Smooth muscle cell (in vitro differentiated cells): ENCODE results near the gene NCF4. TPM values are rescaled to one million over a fixed set of nuclear protein-coding genes. Genes with fewer than 3 reads are reported as not detected.

Source experiments
- DNase-seq: peaks from one replicate; lab custom pipeline; 2025; ENCODE audit not compliant: unreplicated experiment; lab: John Stamatoyannopoulos, UW
- H2AFZ ChIP-seq: fragments of 200-600 bp; sonication (generic); 2 replicates; pipeline ENCODE4 v1.6.0; 2016; ENCODE audit warnings: antibody characterized with exemption, low read depth, mild to moderate bottlenecking
- H3F3A ChIP-seq: fragments of 200-600 bp; sonication (generic); 2 replicates; pipeline ENCODE4 v1.6.0; 2017; ENCODE audit warnings: antibody characterized with exemption, low read depth
- H3K27ac ChIP-seq: fragments of 200-600 bp; sonication (generic); 2 replicates; pipeline ENCODE4 v1.5.1; 2016; ENCODE audit warnings: low read depth, mild to moderate bottlenecking
- H3K27me3 ChIP-seq: fragments of 200-600 bp; sonication (generic); 2 replicates; pipeline ENCODE4 v1.6.1; 2016; ENCODE audit warnings: low read depth, mild to moderate bottlenecking
- H3K36me3 ChIP-seq: fragments of 200-600 bp; sonication (generic); 2 replicates; pipeline ENCODE4 v1.5.1; 2016; ENCODE audit warnings: low read depth
- H3K4me1 ChIP-seq: fragments of 200-600 bp; sonication (generic); 2 replicates; pipeline ENCODE4 v1.5.1; 2016; ENCODE audit warnings: low read depth
- H3K4me2 ChIP-seq: fragments of 200-600 bp; sonication (generic); 2 replicates; pipeline ENCODE4 v1.6.0; 2016; ENCODE audit warnings: mild to moderate bottlenecking
- H3K4me3 ChIP-seq: fragments of 200-600 bp; sonication (generic); 2 replicates; pipeline ENCODE4 v1.5.1; 2016; ENCODE audit warnings: mild to moderate bottlenecking
- H3K79me2 ChIP-seq: fragments of 200-600 bp; sonication (generic); 2 replicates; pipeline ENCODE4 v1.6.0; 2016; ENCODE audit warnings: low read depth, mild to moderate bottlenecking
- H3K9ac ChIP-seq: fragments of 200-600 bp; sonication (generic); 2 replicates; pipeline ENCODE4 v1.6.0; 2016; ENCODE audit warnings: low read depth
- H3K9me3 ChIP-seq: fragments of 200-600 bp; sonication (generic); replicated peaks from 2 replicates; pipeline ENCODE4 v1.5.1; 2016; ENCODE audit warnings: low read depth
- H4K20me1 ChIP-seq: fragments of 200-600 bp; sonication (generic); 2 replicates; pipeline ENCODE4 v1.6.0; 2016; ENCODE audit warnings: low read depth
- CTCF ChIP-seq: fragments of 200-600 bp; sonication (generic); IDR thresholded peaks from 2 replicates; pipeline ENCODE4 v1.5.1; 2017; ENCODE audit warnings: borderline replicate concordance, mild to moderate bottlenecking, antibody characterized with exemption; ENCODE audit not compliant: insufficient read depth, poor library complexity, severe bottlenecking
- WGBS: methylation state at CpG from one replicate; pipeline ENCODE4 v1.1.7; 2016; ENCODE audit warnings: low lambda C conversion rate; 5-methylcytosine and 5-hydroxymethylcytosine counted together
- polyA plus RNA-seq: library from polyadenylated mRNA; unstranded; fragments of >200 nt; fragmentation: Nextera tagmentation; extraction: Ambion mirVana; gene quantifications from 2 replicates; pipeline ENCODE4 v1.2.1, GENCODE V29; 2016
- total RNA-seq: library from RNA; depleted of rRNA; stranded (reverse); fragments of >200 nt; gene quantifications from 2 replicates; pipeline ENCODE4 v1.2.3, GENCODE V29; 2014

Gene NCF4
- total and polyA plus RNA-seq, 2 experiments from 2014 or later = 0.15 TPM; not detected in 1

- Histone ChIP-seq H3K4me3 (no peak overlapping the region), H3K27ac (no peak overlapping the region), H3K9me3 (no peaks in the 10 kb centered on the region), H3K4me1 (peaks cover 12% of the 10 kb centered on the region), H2AFZ (no peak overlapping the region), H3K27me3 (peaks cover 83% of the 10 kb centered on the region), H3K79me2 (no peaks in the 10 kb centered on the region), H3K4me2 (no peak overlapping the region), H4K20me1 (no peaks in the 10 kb centered on the region), H3F3A (no peaks in the 10 kb centered on the region), H3K9ac (no peak overlapping the region), H3K36me3 (no peaks in the 10 kb centered on the region)
- WGBS = 46% methylated on average over 8 of the region's 8 CpGs
- DNase-seq = no peak
- no peak for TF ChIP-seq CTCF
Observed at GRCh38 chr22:36815558-36816338, 45.1 kb upstream of the NCF4 start.

- no peaks in the 10 kb centered on the region for H3K9me3 ChIP-seq
- no peak for DNase-seq
- no peaks in the 10 kb centered on the region for H3K79me2 ChIP-seq
- no peaks in the 10 kb centered on the region for H3F3A ChIP-seq
- WGBS = 2% methylated on average over 12 of the region's 12 CpGs
- H3K27ac ChIP-seq = no peak overlapping the region
- peaks cover 12% of the 10 kb centered on the region for H3K4me1 ChIP-seq
- H2AFZ ChIP-seq = no peak overlapping the region
- peaks cover 86% of the 10 kb centered on the region for H3K27me3 ChIP-seq
- no peak overlapping the region for H3K9ac ChIP-seq
- H3K4me2 ChIP-seq = peak overlapping the region; percentile 85
- no peak for TF ChIP-seq CTCF
- no peaks in the 10 kb centered on the region for H3K36me3 ChIP-seq
- no peaks in the 10 kb centered on the region for H4K20me1 ChIP-seq
- H3K4me3 ChIP-seq = no peak overlapping the region
Observed at GRCh38 chr22:36816339-36816635, 44.5 kb upstream of the NCF4 start.

GRCh38 chr22:36816636-36817524 is 43.9 kb upstream of the NCF4 start, which contains the start of gene PVALB:
TSS of gene PVALB (minus strand) at chr22:36817035. CDS start at chr22:36817005, 30 bp downstream.
- Histone ChIP-seq H4K20me1 (no peaks in the 10 kb centered on the region), H3K27ac (no peak within 1 kb of the TSS), H3K4me3 (peak within 1 kb of the TSS; percentile 38), H3K4me1 (peaks cover 12% of the 10 kb centered on the region), H3K9me3 (no peaks in the 10 kb centered on the region), H3K9ac (no peak within 1 kb of the TSS), H3K27me3 (peaks cover 86% of the 10 kb centered on the region), H3F3A (no peaks in the 10 kb centered on the region), H3K4me2 (peak within 1 kb of the TSS; percentile 85), H3K36me3 (no peaks in the 10 kb centered on the region), H2AFZ (no peak within 1 kb of the TSS), H3K79me2 (no peaks in the 10 kb centered on the region)
- DNase-seq = no peak
- TF ChIP-seq CTCF = no peak
- WGBS = 4% methylated on average over 71 of the region's 75 CpGs
